GM12878 (cell line): Measurements from ENCODE around the gene GLT8D1. TPM values are rescaled to one million over a fixed set of nuclear protein-coding genes. Genes with fewer than 3 reads are reported as not detected.

ENCODE experiments used
- ATAC-seq: fragments of 200-7000 bp; cut with Tn5 transposase; 3 replicates; pipeline ENCODE4 v1.9.1; 2020; ENCODE audit warnings: mild to moderate bottlenecking, moderate library complexity
- BruUV-seq: library from RNA; stranded (reverse); fragments of 400-500 nt; replicated peaks from 2 replicates; lab custom pipeline; 2021; lab: Mats Ljungman, UMichigan
- CTCF ChIA-PET: fragments of 300-600 bp; sonication (Branson Sonifier 250); formaldehyde crosslinking; extraction: SDS; loops from one replicate; lab custom pipeline; 2021; ENCODE audit warnings: inconsistent platforms; lab: Yijun Ruan, JAX
- POLR2A ChIA-PET: fragments of 350-600 bp; formaldehyde crosslinking; extraction: SDS; loops from one replicate; lab custom pipeline; 2021; ENCODE audit warnings: inconsistent platforms; lab: Charles Lee
- RAD21 ChIA-PET: fragments of 300-600 bp; sonication (Branson Sonifier 250); formaldehyde crosslinking; loops from one replicate; lab custom pipeline; 2023; ENCODE audit warnings: antibody characterized with exemption; ENCODE audit not compliant: unreplicated experiment; lab: Charles Lee
- SMC1A ChIA-PET: fragments of 300-600 bp; sonication (Branson Sonifier 250); formaldehyde crosslinking; loops from one replicate; lab custom pipeline; 2023; ENCODE audit not compliant: unreplicated experiment, uncharacterized antibody; lab: Charles Lee
- DNase-seq: peaks from one replicate; pipeline ENCODE4 v3.0.0-alpha.2; 2011; ENCODE audit warnings: low read depth, low spot score
- FAIRE-seq: peaks from 3 replicates; lab custom pipeline; 2011; peaks lifted over from hg19 to GRCh38; lab: Jason Lieb, UNC
- H2AFZ ChIP-seq: 2 replicates; pipeline ENCODE4 v1.6.0; 2011; ENCODE audit warnings: low read depth, low read length, control low read depth; ENCODE audit not compliant: control insufficient read depth
- H3K27ac ChIP-seq: 2 replicates; pipeline ENCODE4 v1.5.1; 2011; ENCODE audit warnings: control low read depth; ENCODE audit not compliant: control insufficient read depth, insufficient read depth
- H3K27me3 ChIP-seq, 2 experiments: replicated peaks in 1 of 2; 2 replicates each; pipeline versions ENCODE4 v1.6.0 to v1.6.1; 2011; ENCODE audit warnings: low read length in 1 of 2; ENCODE audit not compliant: control insufficient read depth in 2 of 2, insufficient read depth in 2 of 2
- H3K36me3 ChIP-seq, 2 experiments: 2 replicates each; pipeline ENCODE4 v1.5.1; 2011; ENCODE audit warnings: low read length in 1 of 2; ENCODE audit not compliant: control insufficient read depth in 2 of 2, insufficient read depth in 2 of 2
- H3K4me1 ChIP-seq: 2 replicates; pipeline ENCODE4 v1.6.1; 2011; ENCODE audit warnings: mild to moderate bottlenecking, low read length, moderate library complexity, mixed read lengths; ENCODE audit not compliant: control insufficient read depth, insufficient read depth
- H3K4me2 ChIP-seq: 2 replicates; pipeline ENCODE4 v1.6.0; 2011; ENCODE audit warnings: control low read depth; ENCODE audit not compliant: control insufficient read depth, insufficient read depth
- H3K4me3 ChIP-seq: fragments of 200-600 bp; sonication (generic); 2 replicates; pipeline ENCODE4 v1.5.1; 2016
- H3K79me2 ChIP-seq: 2 replicates; pipeline ENCODE4 v1.6.0; 2011; ENCODE audit warnings: low read length; ENCODE audit not compliant: control insufficient read depth, insufficient read depth
- H3K9ac ChIP-seq: 2 replicates; pipeline ENCODE4 v1.8.0; 2011; ENCODE audit warnings: low read length, control low read depth, mixed read lengths; ENCODE audit not compliant: control insufficient read depth, insufficient read depth
- H3K9me3 ChIP-seq: replicated peaks from 3 replicates; pipeline ENCODE4 v1.5.1; 2011; ENCODE audit warnings: mild to moderate bottlenecking, low read length; ENCODE audit not compliant: control insufficient read depth, insufficient read depth
- H4K20me1 ChIP-seq: 2 replicates; pipeline ENCODE4 v1.6.0; 2011; ENCODE audit not compliant: control insufficient read depth, insufficient read depth
- EP300 ChIP-seq, 2 experiments: fragments of 150-350 bp in 1 of 2; IDR thresholded peaks; 2 replicates each; pipeline ENCODE4 v1.6.1; 2011 to 2012; ENCODE audit warnings: low read depth in 2 of 2, low read length in 2 of 2, borderline replicate concordance in 1 of 2, improper control_type of control experiment in 1 of 2, inconsistent platforms in 1 of 2; ENCODE audit not compliant: control insufficient read depth in 1 of 2
- ESRRA ChIP-seq: IDR thresholded peaks from 2 replicates; pipeline ENCODE4 v1.6.1; 2012; ENCODE audit warnings: mild to moderate bottlenecking, low read length, improper control_type of control experiment
- EZH2 ChIP-seq: IDR thresholded peaks from 2 replicates; pipeline ENCODE4 v1.6.1; 2012; ENCODE audit warnings: low read depth, mild to moderate bottlenecking, control low read depth, inconsistent platforms, low read length, borderline replicate concordance; ENCODE audit not compliant: control insufficient read depth
- FOXM1 ChIP-seq: IDR thresholded peaks from 2 replicates; pipeline ENCODE4 v1.6.1; 2012; ENCODE audit warnings: low read depth, mild to moderate bottlenecking, inconsistent platforms, low read length, moderate library complexity
- JUND ChIP-seq: IDR thresholded peaks from 2 replicates; pipeline ENCODE4 v1.6.1; 2012; ENCODE audit warnings: low read depth, mild to moderate bottlenecking, low read length, improper control_type of control experiment, moderate library complexity
- KDM1A ChIP-seq: fragments of 200-600 bp; sonication (generic); IDR thresholded peaks from 2 replicates; pipeline ENCODE4 v1.6.1; 2016; ENCODE audit warnings: borderline replicate concordance
- NBN ChIP-seq: fragments of 450-650 bp; IDR thresholded peaks from 2 replicates; pipeline ENCODE4 v1.6.1; 2016
- NR2C1 ChIP-seq: fragments of 450-650 bp; IDR thresholded peaks from 2 replicates; pipeline ENCODE4 v1.6.1; 2017; ENCODE audit warnings: antibody characterized with exemption, mild to moderate bottlenecking, moderate library complexity
- NR2F1 ChIP-seq: fragments of 450-650 bp; conservative IDR thresholded peaks from 2 replicates; pipeline ENCODE4 v1.6.1; 2017; ENCODE audit warnings: mild to moderate bottlenecking
- NRF1 ChIP-seq: conservative IDR thresholded peaks from 2 replicates; pipeline ENCODE4 v1.6.1; 2011; ENCODE audit warnings: mild to moderate bottlenecking, low read depth, low read length, improper control_type of control experiment
- SMC3 ChIP-seq: IDR thresholded peaks from 2 replicates; pipeline ENCODE4 v1.6.1; 2011; ENCODE audit warnings: low read length, improper control_type of control experiment, borderline replicate concordance
- SUZ12 ChIP-seq: fragments of 200-600 bp; sonication (generic); IDR thresholded peaks from one replicate; pipeline ENCODE4 v1.6.1; 2018; ENCODE audit warnings: antibody characterized with exemption, mild to moderate bottlenecking; ENCODE audit not compliant: unreplicated experiment
- ZBTB11 ChIP-seq: fragments of 450-650 bp; formaldehyde crosslinking; IDR thresholded peaks from 2 replicates; pipeline ENCODE4 v1.5.0; 2022; ENCODE audit warnings: mild to moderate bottlenecking, missing genetic modification characterization
- WGBS: methylation state at CpG from one replicate; pipeline ENCODE4 v1.1.6; 2016; ENCODE audit warnings: low lambda C conversion rate; ENCODE audit not compliant: insufficient replicate concordance, insufficient coverage; ENCODE audit errors: missing lambda C conversion rate; 5-methylcytosine and 5-hydroxymethylcytosine counted together
- in situ Hi-C: fragments of 300-500 bp; cut with MboI; formaldehyde crosslinking; loops from 9 replicates; pipeline ENCODE4 v1.14.3; 2018; ENCODE audit warnings: mixed read lengths
- intact Hi-C: fragments of 100-400 bp; cut with micrococcal nuclease; formaldehyde crosslinking; loops from one replicate; pipeline ENCODE4 v1.14.2; 2022; ENCODE audit not compliant: unreplicated experiment
- polyA plus RNA-seq, 11 experiments: library from polyadenylated mRNA; depleted of rRNA in 4 of 11; unstranded in 6 of 11; stranded (reverse) in 5 of 11; fragments of >200 nt; fragmentation: Nextera tagmentation in 4 of 11; fragmentation: Illumina TruSeq in 1 of 11; extraction: Ambion mirVana in 4 of 11; extraction: Trizol in 1 of 11; gene quantifications; 1 replicate in 1 of 11; 2 replicates in 10 of 11; pipeline versions ENCODE4 v1.2.1 to v1.2.3, GENCODE V29; 2011 to 2016; ENCODE audit warnings: inconsistent platforms in 2 of 11, missing spikeins in 2 of 11, low read depth in 1 of 11
- total RNA-seq, 4 experiments: library from RNA; depleted of rRNA in 3 of 4; stranded (reverse); fragments of >200 nt in 3 of 4; fragmentation: Illumina TruSeq in 1 of 4; extraction: Trizol in 1 of 4; gene quantifications; 2 replicates each; pipeline versions ENCODE4 v1.2.1 to v1.2.3, GENCODE V29; 2013 to 2021

The GLT8D1 gene
- total and polyA plus RNA-seq, 10 of the 15 experiments (the other 5 are each of a cell fraction or from before 2014, with no cell fraction given) = 25.3 to 73.4 (median 48.4) TPM

GRCh38 chr3:52715714-52716305 lies 10.2 kb upstream of the GLT8D1 start (continued):
- TF ChIP-seq EP300 (IDR thresholded peaks at IDR 0.05; ENCODE audit: borderline replicate concordance in 1 of 2, control insufficient read depth in 1 of 2, low read depth in 2 of 2, low read length in 2 of 2) (no peak), ESRRA (no peak), FOXM1 (no peak), NR2F1 (no peak)

- Histone ChIP-seq H4K20me1 (no peaks in the 10 kb centered on the region), H3K4me2 (no peak overlapping the region), H3K27ac (no peak overlapping the region), H3K36me3 (peaks cover 0 to 6% of the 10 kb centered on the region in 2 experiments; a peak in 2 of 4 replicates), H3K4me3 (no peak overlapping the region), H3K9me3 (no peaks in the 10 kb centered on the region; the same call in 1 of the 3 replicates), H3K27me3 (no peaks in the 10 kb centered on the region), H3K79me2 (no peaks in the 10 kb centered on the region), H2AFZ (no peak overlapping the region), H3K9ac (no peak overlapping the region), H3K4me1 (peaks cover 9% of the 10 kb centered on the region)
- no peak for ATAC-seq
- no peak for DNase-seq
- no peak for FAIRE-seq
- intact Hi-C loops = no loop called here
- 95% methylated on average over 33 of the region's 39 CpGs for WGBS
- ChIA-PET POLR2A (interaction anchor here (0.7 to 1.4 kb wide), 2 partner anchors 9 to 343 kb away, joined by 3 read pairs; partner anchors contain the start of gene SPCS1), SMC1A (no interaction called here), RAD21 (no interaction called here), CTCF (interaction anchor here (0.6 kb wide), 1 partner anchor 44 kb away, joined by 4 read pairs; no protein-coding TSS in a partner anchor)
- no TSS peak for BruUV-seq
- in situ Hi-C loops = no loop called here
- TF ChIP-seq NR2C1 = no peak
- TF ChIP-seq ZBTB11 = no peak
- TF ChIP-seq SUZ12 = no peak
- no peak for TF ChIP-seq KDM1A
- no peak for TF ChIP-seq NRF1
- TF ChIP-seq EZH2 = no peak
- no peak for TF ChIP-seq NBN
- TF ChIP-seq JUND = no peak
- TF ChIP-seq SMC3 = no peak
These were observed 9.0 kb upstream of the GLT8D1 start for GRCh38 chr3:52714335-52715302.
